SH-SY5Y (cell line): ENCODE results near the gene OGFOD3.

Experiments used
- GATA2 ChIP-seq: IDR thresholded peaks from 2 replicates; pipeline ENCODE4 v1.6.1; 2011; ENCODE audit warnings: mild to moderate bottlenecking, low read depth, low read length
- GATA3 ChIP-seq: IDR thresholded peaks from 2 replicates; pipeline ENCODE4 v1.6.1; 2011; ENCODE audit warnings: low read depth, mild to moderate bottlenecking, low read length, moderate library complexity

DNA sequence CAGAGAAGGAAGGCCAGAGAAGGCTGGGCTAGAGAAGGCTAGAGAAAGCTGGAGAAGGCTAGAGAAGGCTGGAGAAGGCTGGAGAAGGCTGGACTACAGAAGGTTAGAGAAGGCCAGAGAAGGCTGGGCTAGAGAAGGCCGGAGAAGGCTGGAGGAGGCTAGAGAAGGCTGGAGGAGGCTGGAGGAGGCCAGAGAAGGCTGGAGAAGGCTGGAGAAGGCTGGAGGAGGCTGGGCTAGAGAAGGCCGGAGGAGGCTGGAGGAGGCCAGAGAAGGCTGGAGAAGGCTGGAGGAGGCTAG, 6.4 kb upstream of the OGFOD3 start:
- TF ChIP-seq GATA2 = no peak
- no peak for TF ChIP-seq GATA3
